OCI-LY3 (cell line): ENCODE data around the gene GSG1L.

Source experiments
- H2AFZ ChIP-seq: fragments of 200-600, 300-600 bp; shearing (Covaris generic); 2 replicates; pipeline ENCODE4 v1.6.0; 2014; ENCODE audit warnings: antibody characterized with exemption, low read depth, low read length
- H3K27ac ChIP-seq: fragments of 200-600, 300-600 bp; sonication (generic); 2 replicates; pipeline ENCODE4 v1.5.1; 2014; ENCODE audit warnings: mild to moderate bottlenecking, low read length, moderate library complexity, mixed read lengths
- H3K27me3 ChIP-seq: fragments of 200-600, 300-600 bp; sonication (generic); 2 replicates; pipeline ENCODE4 v1.6.1; 2014; ENCODE audit warnings: low read depth, low read length, mixed read lengths
- H3K36me3 ChIP-seq: fragments of 200-600, 300-600 bp; sonication (generic); replicated peaks from 2 replicates; pipeline ENCODE3; 2014; ENCODE audit warnings: low read depth, low read length, mixed read lengths
- H3K4me1 ChIP-seq: fragments of 300-600, 200-600 bp; sonication (generic); 2 replicates; pipeline ENCODE4 v1.6.1; 2014; ENCODE audit warnings: low read length, mixed read lengths
- H3K4me2 ChIP-seq: fragments of 200-600, 300-600 bp; sonication (generic); 2 replicates; pipeline ENCODE4 v1.6.1; 2014; ENCODE audit warnings: low read length, mixed read lengths
- H3K4me3 ChIP-seq: fragments of 300-600, 200-600 bp; sonication (generic); 2 replicates; pipeline ENCODE4 v1.5.1; 2014; ENCODE audit warnings: antibody characterized with exemption, mild to moderate bottlenecking, low read length, moderate library complexity
- H3K79me2 ChIP-seq: fragments of 300-600, 200-600 bp; shearing (Covaris generic); 2 replicates; pipeline ENCODE4 v1.6.1; 2014; ENCODE audit warnings: mild to moderate bottlenecking, low read length, mixed read lengths
- H3K9ac ChIP-seq: fragments of 300-600, 200-600 bp; shearing (Covaris generic); 2 replicates; pipeline ENCODE4 v1.6.0; 2014; ENCODE audit warnings: mild to moderate bottlenecking, low read length, moderate library complexity
- H3K9me3 ChIP-seq: fragments of 200-600, 300-600 bp; shearing (Covaris generic); 2 replicates; pipeline ENCODE4 v1.6.1; 2014; ENCODE audit warnings: low read length, mixed read lengths; ENCODE audit not compliant: insufficient read depth
- H4K20me1 ChIP-seq: fragments of 200-600, 300-600 bp; sonication (generic); 2 replicates; pipeline ENCODE4 v1.6.1; 2016; ENCODE audit warnings: low read length, mixed read lengths; ENCODE audit not compliant: insufficient read depth
- CTCF ChIP-seq: fragments of 200-600, 300-600 bp; sonication (generic); IDR thresholded peaks from 2 replicates; pipeline ENCODE4 v1.5.1; 2014; ENCODE audit warnings: antibody characterized with exemption, low read length, low read depth
- EZH2phosphoT487 ChIP-seq: fragments of 200-600 bp; shearing (Covaris generic); IDR thresholded peaks from 2 replicates; pipeline ENCODE4 v1.6.1; 2018; ENCODE audit warnings: antibody characterized with exemption, mixed run types, low read depth

The GSG1L gene

GRCh38 chr16:27839419-27839818 is 224.1 kb downstream of the GSG1L start:
- no peak overlapping the region for H3K4me3 ChIP-seq
- H3K79me2 ChIP-seq, result no peaks in the 10 kb centered on the region
- H3K27me3 ChIP-seq, result peaks cover 24% of the 10 kb centered on the region; the same call in 1 of the 2 replicates
- H3K4me2 ChIP-seq, result no peak overlapping the region
- H4K20me1 ChIP-seq, result no peaks in the 10 kb centered on the region
- no peak overlapping the region for H3K27ac ChIP-seq
- H3K9me3 ChIP-seq, result no peaks in the 10 kb centered on the region
- TF ChIP-seq EZH2phosphoT487, result no peak
- TF ChIP-seq CTCF, result no peak
- H3K4me1 ChIP-seq, result no peaks in the 10 kb centered on the region
- no peak overlapping the region for H3K9ac ChIP-seq
- no peak overlapping the region for H2AFZ ChIP-seq
- H3K36me3 ChIP-seq, result no peaks in the 10 kb centered on the region

GRCh38 chr16:27838536-27839175 is 224.9 kb downstream of the GSG1L start:
- H3K36me3 ChIP-seq, result no peaks in the 10 kb centered on the region
- H3K27ac ChIP-seq, result no peak overlapping the region
- H3K4me2 ChIP-seq, result no peak overlapping the region
- H3K9ac ChIP-seq, result no peak overlapping the region
- no peaks in the 10 kb centered on the region for H3K4me1 ChIP-seq
- H3K4me3 ChIP-seq, result no peak overlapping the region
- no peaks in the 10 kb centered on the region for H3K9me3 ChIP-seq
- H4K20me1 ChIP-seq, result no peaks in the 10 kb centered on the region
- TF ChIP-seq EZH2phosphoT487 (no peak), CTCF (no peak)
- peaks cover 25% of the 10 kb centered on the region; the same call in 1 of the 2 replicates for H3K27me3 ChIP-seq
- no peaks in the 10 kb centered on the region for H3K79me2 ChIP-seq
- H2AFZ ChIP-seq, result no peak overlapping the region

- H2AFZ ChIP-seq, result no peak overlapping the region
- H3K9ac ChIP-seq, result no peak overlapping the region
- TF ChIP-seq EZH2phosphoT487 (no peak), CTCF (no peak)
- H3K79me2 ChIP-seq, result no peaks in the 10 kb centered on the region
- H3K36me3 ChIP-seq, result no peaks in the 10 kb centered on the region
- peaks cover 10% of the 10 kb centered on the region for H3K27me3 ChIP-seq
- no peaks in the 10 kb centered on the region for H3K4me1 ChIP-seq
- no peaks in the 10 kb centered on the region for H3K9me3 ChIP-seq
- H3K4me2 ChIP-seq, result no peak overlapping the region
- no peak overlapping the region for H3K4me3 ChIP-seq
- H4K20me1 ChIP-seq, result no peaks in the 10 kb centered on the region
- H3K27ac ChIP-seq, result no peak overlapping the region
Observed at GRCh38 chr16:27829975-27830374, 233.5 kb downstream of the GSG1L start.

GRCh38 chr16:27828671-27829070 is 234.8 kb downstream of the GSG1L start:
- TF ChIP-seq EZH2phosphoT487 (no peak), CTCF (no peak)
- no peak overlapping the region for H3K9ac ChIP-seq
- H3K79me2 ChIP-seq, result no peaks in the 10 kb centered on the region
- no peaks in the 10 kb centered on the region for H4K20me1 ChIP-seq
- H3K36me3 ChIP-seq, result no peaks in the 10 kb centered on the region
- H3K27ac ChIP-seq, result no peak overlapping the region
- no peak overlapping the region for H3K4me3 ChIP-seq
- H2AFZ ChIP-seq, result no peak overlapping the region
- H3K4me2 ChIP-seq, result no peak overlapping the region
- H3K9me3 ChIP-seq, result no peaks in the 10 kb centered on the region
- peaks cover 3% of the 10 kb centered on the region for H3K27me3 ChIP-seq
- H3K4me1 ChIP-seq, result no peaks in the 10 kb centered on the region
